Endothelial cell (in vitro differentiated cells): ENCODE data around the gene PDE4D. TPM values are rescaled to one million over a fixed set of nuclear protein-coding genes. Genes with fewer than 3 reads are reported as not detected.

Experiments
- DNase-seq: peaks from one replicate; pipeline ENCODE4 v3.0.0; 2021; ENCODE audit warnings: low spot score
- H3K27ac Mint-ChIP-seq: one replicate; pipeline ENCODE4 v1.8.0; 2021; ENCODE audit warnings: mixed read lengths, inconsistent platforms; ENCODE audit not compliant: unreplicated experiment
- H3K27me3 Mint-ChIP-seq: one replicate; pipeline ENCODE4 v1.8.0; 2021; ENCODE audit warnings: mild to moderate bottlenecking, moderate library complexity, mixed read lengths, inconsistent platforms; ENCODE audit not compliant: unreplicated experiment
- H3K36me3 Mint-ChIP-seq: one replicate; pipeline ENCODE4 v1.8.0; 2021; ENCODE audit warnings: mild to moderate bottlenecking, low read depth, mixed read lengths, inconsistent platforms; ENCODE audit not compliant: unreplicated experiment
- H3K4me1 Mint-ChIP-seq: one replicate; pipeline ENCODE4 v1.8.0; 2021; ENCODE audit warnings: mild to moderate bottlenecking, mixed read lengths, inconsistent platforms; ENCODE audit not compliant: unreplicated experiment
- H3K4me3 Mint-ChIP-seq: one replicate; pipeline ENCODE4 v1.8.0; 2021; ENCODE audit warnings: mild to moderate bottlenecking, mixed read lengths, inconsistent platforms; ENCODE audit not compliant: unreplicated experiment
- H3K9me3 Mint-ChIP-seq: one replicate; pipeline ENCODE4 v1.8.0; 2021; ENCODE audit warnings: mixed read lengths, inconsistent platforms; ENCODE audit not compliant: unreplicated experiment
- total RNA-seq: library from RNA; stranded (reverse); fragmentation: NEBNext Ultra II Directional; extraction: Animal tissue kit (Norgen Biotek cat#: 25700); gene quantifications from one replicate; pipeline ENCODE4 v1.2.1, GENCODE V29; 2021; ENCODE audit not compliant: unreplicated experiment
- TF ChIP-seq, protein P1 (sequence below): fragments of 200-600 bp; sonication (generic); IDR thresholded peaks from one replicate; pipeline ENCODE4 v1.5.0; 2021; ENCODE audit warnings: antibody characterized with exemption; ENCODE audit not compliant: unreplicated experiment

Gene PDE4D
- total RNA-seq, 1 donor from 2014 or later = 9.4 TPM

DNA sequence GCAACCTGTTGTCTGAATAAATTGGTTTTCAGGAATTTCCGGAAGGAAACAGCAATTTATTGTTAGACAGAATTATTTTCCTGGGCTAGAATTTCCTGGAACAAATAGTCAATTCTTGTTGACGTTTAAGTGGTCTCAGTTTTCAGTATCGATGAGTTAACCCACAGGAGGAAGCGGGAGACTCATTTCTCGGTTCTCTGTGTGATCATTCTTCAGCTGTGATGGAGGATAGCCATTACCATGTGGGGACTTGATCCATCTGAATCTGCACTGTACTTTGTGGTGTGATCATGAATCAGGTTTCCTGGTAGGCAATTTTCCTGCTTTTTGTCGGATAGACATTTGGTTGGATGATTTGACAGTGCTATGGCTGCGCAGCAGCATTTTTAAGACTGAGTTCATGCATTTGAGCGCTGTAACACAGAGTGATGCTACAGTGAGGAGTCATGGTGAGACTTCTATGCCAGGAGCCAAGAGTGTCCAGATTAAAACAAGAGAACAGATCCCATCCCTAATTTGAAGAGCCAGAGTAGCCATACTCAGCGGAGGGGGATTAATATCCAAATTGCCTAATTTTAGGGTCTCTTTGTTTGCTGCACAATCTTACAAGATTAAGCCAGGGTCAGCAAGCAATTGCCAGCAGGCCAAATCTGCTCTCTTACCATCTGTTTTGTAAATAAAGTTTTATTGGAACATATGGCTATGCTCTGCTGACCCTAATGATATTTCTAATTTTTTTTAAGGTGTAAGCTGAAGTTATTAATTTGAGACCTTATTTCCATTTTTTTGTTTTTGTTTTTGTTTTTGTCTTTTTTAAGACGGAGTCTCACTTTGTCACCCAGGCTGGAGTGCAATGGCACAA is 954.7 kb downstream of the PDE4D start:
- Mint-ChIP-seq H3K27me3 (peaks cover 1% of the 10 kb centered on the region), H3K27ac (no peak overlapping the region), H3K4me3 (no peak overlapping the region), H3K4me1 (no peaks in the 10 kb centered on the region), H3K36me3 (no peaks in the 10 kb centered on the region), H3K9me3 (no peaks in the 10 kb centered on the region)
- DNase-seq = no peak
- TF ChIP-seq, protein P1, sequence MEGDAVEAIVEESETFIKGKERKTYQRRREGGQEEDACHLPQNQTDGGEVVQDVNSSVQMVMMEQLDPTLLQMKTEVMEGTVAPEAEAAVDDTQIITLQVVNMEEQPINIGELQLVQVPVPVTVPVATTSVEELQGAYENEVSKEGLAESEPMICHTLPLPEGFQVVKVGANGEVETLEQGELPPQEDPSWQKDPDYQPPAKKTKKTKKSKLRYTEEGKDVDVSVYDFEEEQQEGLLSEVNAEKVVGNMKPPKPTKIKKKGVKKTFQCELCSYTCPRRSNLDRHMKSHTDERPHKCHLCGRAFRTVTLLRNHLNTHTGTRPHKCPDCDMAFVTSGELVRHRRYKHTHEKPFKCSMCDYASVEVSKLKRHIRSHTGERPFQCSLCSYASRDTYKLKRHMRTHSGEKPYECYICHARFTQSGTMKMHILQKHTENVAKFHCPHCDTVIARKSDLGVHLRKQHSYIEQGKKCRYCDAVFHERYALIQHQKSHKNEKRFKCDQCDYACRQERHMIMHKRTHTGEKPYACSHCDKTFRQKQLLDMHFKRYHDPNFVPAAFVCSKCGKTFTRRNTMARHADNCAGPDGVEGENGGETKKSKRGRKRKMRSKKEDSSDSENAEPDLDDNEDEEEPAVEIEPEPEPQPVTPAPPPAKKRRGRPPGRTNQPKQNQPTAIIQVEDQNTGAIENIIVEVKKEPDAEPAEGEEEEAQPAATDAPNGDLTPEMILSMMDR = no peak

DNA sequence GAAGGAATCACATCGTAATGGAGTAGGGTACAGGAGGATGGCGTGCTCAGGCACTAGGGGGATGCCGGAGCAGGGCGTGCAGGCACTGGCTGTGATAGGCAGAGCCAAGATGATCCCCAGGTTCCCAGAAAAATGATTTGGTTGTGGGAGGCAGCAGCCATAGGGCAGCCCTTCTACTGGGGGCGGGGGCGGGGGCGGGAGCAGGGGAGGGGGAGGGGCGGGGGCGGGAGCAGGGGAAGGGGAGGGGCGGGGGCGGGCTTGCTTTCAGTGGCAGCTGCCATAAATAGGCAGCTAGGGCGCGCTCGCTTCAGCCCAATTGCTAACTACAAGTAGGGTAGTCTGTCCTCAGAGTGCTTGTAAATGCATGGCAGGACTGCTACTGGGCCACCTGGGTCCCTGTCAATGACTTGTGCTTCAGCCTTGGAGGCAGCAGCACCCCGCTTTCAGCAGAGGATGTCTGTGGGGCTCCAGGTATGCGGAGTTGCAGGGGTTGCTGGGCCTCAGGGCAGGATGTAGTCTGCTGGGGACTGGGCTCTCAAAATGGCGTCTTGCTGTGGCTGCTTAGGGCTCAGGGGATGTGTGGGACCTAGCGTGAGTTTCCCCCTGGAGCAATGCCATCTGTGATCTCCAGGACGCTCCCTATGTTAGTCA is 956.4 kb downstream of the PDE4D start:
- TF ChIP-seq, protein P1 = no peak
- H3K4me1 Mint-ChIP-seq = no peaks in the 10 kb centered on the region
- no peak for DNase-seq
- no peak overlapping the region for H3K27ac Mint-ChIP-seq
- H3K4me3 Mint-ChIP-seq = no peak overlapping the region
- peaks cover 1% of the 10 kb centered on the region for H3K27me3 Mint-ChIP-seq
- H3K9me3 Mint-ChIP-seq = no peaks in the 10 kb centered on the region
- no peaks in the 10 kb centered on the region for H3K36me3 Mint-ChIP-seq

DNA sequence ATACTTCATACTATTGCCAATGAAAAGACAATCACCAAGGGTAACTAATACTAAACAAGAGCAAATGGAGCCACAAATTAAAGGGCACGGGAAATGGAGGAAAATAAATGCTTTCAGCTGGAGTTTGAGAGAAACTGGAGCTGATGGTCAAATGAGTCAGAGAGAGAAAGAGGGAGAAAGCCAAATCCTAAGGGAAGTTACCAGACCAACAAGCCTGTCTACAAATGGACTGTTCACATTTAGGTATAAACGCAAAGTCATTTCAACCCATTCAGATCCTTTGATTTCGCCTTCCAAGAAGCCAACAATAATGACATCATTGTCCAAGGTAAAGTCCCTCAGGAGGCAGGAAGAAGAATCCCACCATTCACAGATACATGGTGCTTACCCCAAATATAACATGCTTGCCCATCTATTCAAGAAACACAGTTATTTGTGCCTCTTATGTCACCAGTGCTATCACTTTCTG is 958.9 kb downstream of the PDE4D start:
- Mint-ChIP-seq H3K9me3 (no peaks in the 10 kb centered on the region), H3K27me3 (peaks cover 1% of the 10 kb centered on the region), H3K4me3 (no peak overlapping the region), H3K27ac (no peak overlapping the region), H3K4me1 (no peaks in the 10 kb centered on the region), H3K36me3 (no peaks in the 10 kb centered on the region)
- TF ChIP-seq, protein P1 = no peak
- DNase-seq = no peak

DNA sequence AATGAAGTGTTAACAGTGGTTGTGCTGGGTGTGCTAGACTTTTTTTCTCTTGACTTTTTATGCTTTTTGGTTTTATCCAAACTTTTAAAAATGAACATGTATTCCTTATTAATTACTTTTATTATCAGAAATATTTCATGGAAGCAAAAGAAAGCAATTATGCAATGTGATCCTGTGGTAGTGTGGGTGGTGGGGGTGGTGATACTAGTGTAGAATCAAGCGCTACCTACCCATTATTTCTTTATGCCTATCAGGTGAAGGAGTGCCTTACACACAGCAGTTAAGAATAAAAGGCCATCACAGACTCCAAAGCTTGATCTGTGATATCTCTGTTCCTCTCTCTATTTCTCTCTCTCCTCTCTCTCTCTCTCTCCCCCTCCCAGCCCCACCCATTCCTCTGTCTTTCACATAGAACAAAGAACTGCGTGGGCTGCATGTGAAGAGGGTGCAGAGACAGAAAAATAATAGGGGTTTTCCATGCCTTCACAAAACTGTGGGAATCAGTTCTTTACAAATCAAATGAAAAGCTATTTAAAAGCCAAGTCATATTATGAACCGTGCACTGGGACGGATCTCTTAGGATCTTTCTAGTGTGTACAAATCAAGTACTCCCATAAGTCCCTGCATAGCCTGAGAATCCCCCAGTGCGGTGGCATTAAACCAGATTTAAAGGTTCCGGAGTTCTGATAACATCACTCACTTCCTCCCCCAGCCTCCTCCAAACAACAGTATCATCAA is 959.5 kb downstream of the PDE4D start:
- H3K9me3 Mint-ChIP-seq = no peaks in the 10 kb centered on the region
- H3K27ac Mint-ChIP-seq = no peak overlapping the region
- peaks cover 1% of the 10 kb centered on the region for H3K27me3 Mint-ChIP-seq
- H3K4me1 Mint-ChIP-seq = no peaks in the 10 kb centered on the region
- no peaks in the 10 kb centered on the region for H3K36me3 Mint-ChIP-seq
- DNase-seq = no peak
- TF ChIP-seq, protein P1 = no peak
- no peak overlapping the region for H3K4me3 Mint-ChIP-seq
